Immature natural killer cell (primary cell): Measurements from ENCODE around the gene C2orf81. TPM values are rescaled to one million over a fixed set of nuclear protein-coding genes. Genes with fewer than 3 reads are reported as not detected.

Experiments used
- DNase-seq, 3 donors: peaks; one replicate each; pipeline ENCODE4 v3.0.0; 2022; ENCODE audit warnings: mixed read lengths in 1 of 3
- H3K27ac Mint-ChIP-seq, 6 donors: one replicate each; pipeline ENCODE4 v1.8.0; 2020; ENCODE audit warnings: mixed read lengths in 6 of 6, mild to moderate bottlenecking in 5 of 6, inconsistent platforms in 4 of 6, moderate library complexity in 3 of 6
- H3K27me3 Mint-ChIP-seq, 3 donors: one replicate each; pipeline ENCODE4 v1.8.0; 2020 to 2021; ENCODE audit warnings: low read depth in 3 of 3, mild to moderate bottlenecking in 3 of 3, mixed read lengths in 3 of 3, moderate library complexity in 3 of 3, inconsistent platforms in 1 of 3
- H3K36me3 Mint-ChIP-seq, 3 donors: one replicate each; pipeline ENCODE4 v1.8.0; 2020; ENCODE audit warnings: mixed read lengths in 3 of 3, inconsistent platforms in 2 of 3, mild to moderate bottlenecking in 2 of 3
- H3K4me1 Mint-ChIP-seq, 2 donors: one replicate each; pipeline ENCODE4 v1.8.0; 2020; ENCODE audit warnings: inconsistent platforms in 2 of 2, mild to moderate bottlenecking in 2 of 2, mixed read lengths in 2 of 2, moderate library complexity in 1 of 2
- H3K4me3 Mint-ChIP-seq, 5 donors: one replicate each; pipeline ENCODE4 v1.8.0; 2020; ENCODE audit warnings: mild to moderate bottlenecking in 5 of 5, mixed read lengths in 5 of 5, inconsistent platforms in 3 of 5, moderate library complexity in 3 of 5
- H3K9me3 Mint-ChIP-seq, 6 donors: one replicate each; pipeline ENCODE4 v1.8.0; 2020; ENCODE audit warnings: mild to moderate bottlenecking in 6 of 6, mixed read lengths in 6 of 6, inconsistent platforms in 4 of 6, moderate library complexity in 3 of 6
- polyA plus RNA-seq, 3 donors: library from polyadenylated mRNA; unstranded; fragments of 300-500 nt; fragmentation: Illumina TruSeq; gene quantifications; one replicate each; pipeline ENCODE4 v1.2.3, GENCODE V29; 2021

C2orf81 gene
- polyA plus RNA-seq, 3 donors from 2014 or later: 1.6 TPM; not detected in 1

DNA sequence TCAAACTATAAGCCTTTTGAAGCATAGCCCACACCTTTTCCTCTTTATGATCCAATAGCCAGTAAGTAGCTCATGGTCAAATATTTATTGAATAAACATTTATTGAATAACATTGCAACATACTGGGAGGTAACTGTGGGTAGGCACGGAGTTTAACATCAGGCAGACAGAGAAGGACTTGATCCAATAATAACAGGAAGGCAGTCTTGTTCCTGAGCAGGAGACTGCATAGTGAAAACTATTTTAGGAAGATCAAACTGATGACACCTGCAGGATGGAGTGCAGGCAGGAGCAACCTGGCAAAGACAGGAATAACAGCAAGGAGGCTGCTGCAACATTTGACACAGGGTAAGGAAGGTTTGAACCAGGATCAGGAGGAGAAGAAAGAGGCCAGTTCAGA lies 38.2 kb downstream of the C2orf81 start:
- Mint-ChIP-seq H3K36me3 (no peaks in the 10 kb centered on the region), H3K4me3 (no peak overlapping the region), H3K27me3 (peaks cover 0 to 6% (median 0%) of the 10 kb centered on the region in 3 donors), H3K4me1 (peaks cover 33 to 39% of the 10 kb centered on the region in 2 donors), H3K27ac (peak overlapping the region in 3 of 6 donors; percentile 6 to 45 (median 12)), H3K9me3 (no peaks in the 10 kb centered on the region)
- DNase-seq: no peak

- Mint-ChIP-seq H3K27me3 (peaks cover 0 to 6% (median 0%) of the 10 kb centered on the region in 3 donors), H3K36me3 (peaks cover 4 to 12% (median 7%) of the 10 kb centered on the region in 3 donors), H3K4me1 (peaks cover 47 to 54% of the 10 kb centered on the region in 2 donors), H3K9me3 (no peaks in the 10 kb centered on the region), H3K27ac (peak overlapping the region in 1 of 6 donors; percentile 33), H3K4me3 (no peak overlapping the region)
- no peak for DNase-seq
Observed at GRCh38 chr2:74381751-74382150, 39.7 kb downstream of the C2orf81 start.

DNA sequence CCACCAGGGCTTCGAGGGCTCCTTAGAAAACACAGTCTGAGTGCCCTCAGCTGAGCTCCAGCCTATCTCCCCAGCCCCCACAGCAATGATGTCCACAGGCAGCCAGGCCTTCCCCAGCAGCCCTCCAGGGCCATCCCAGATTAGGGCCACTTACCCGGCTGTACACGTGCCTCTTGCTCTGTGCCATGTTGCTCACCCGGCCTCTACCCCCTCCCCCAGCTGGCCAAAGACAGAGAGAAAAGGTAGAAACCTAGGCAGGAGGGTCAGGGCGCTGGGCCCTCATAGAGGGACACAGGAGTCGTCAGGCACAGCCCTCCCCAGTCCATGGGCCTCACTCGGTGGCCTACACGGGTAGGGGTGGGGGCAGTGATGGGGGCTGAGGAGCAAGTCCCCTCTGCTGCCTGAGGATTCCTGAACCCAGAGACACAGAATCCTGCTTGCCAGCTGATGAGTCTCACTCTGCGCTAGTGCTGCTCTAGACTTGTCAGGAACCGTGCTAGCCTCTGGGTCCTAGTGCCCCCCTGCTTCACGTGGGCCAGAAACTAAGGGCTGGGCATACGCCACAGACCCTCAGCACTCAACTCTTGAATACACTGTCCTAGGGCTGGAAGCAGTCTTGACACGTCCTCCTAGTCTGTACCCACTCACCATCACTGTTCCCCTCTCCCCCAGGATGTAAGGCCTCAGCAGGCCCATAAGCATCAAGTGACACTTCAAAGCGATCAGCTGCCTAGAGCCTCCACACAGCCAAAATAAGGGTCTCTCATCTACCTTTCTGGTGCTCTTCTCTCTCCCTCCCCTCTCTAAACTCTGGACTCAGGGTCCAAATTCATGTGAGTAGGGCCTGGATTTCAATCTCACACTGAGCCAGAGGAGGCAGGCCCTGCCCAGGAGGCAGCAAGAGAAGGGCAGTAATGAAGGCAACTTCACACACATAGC lies 41.3 kb downstream of the C2orf81 start, which contains the start of gene DCTN1:
TSS of gene DCTN1 (minus strand) at position 461 of the 939 bp plus-strand sequence. CDS start at position 187, 274 bp downstream.
- Mint-ChIP-seq H3K36me3 (peaks cover 4 to 20% (median 10%) of the 10 kb centered on the region in 3 donors), H3K27me3 (peaks cover 0 to 6% (median 0%) of the 10 kb centered on the region in 3 donors), H3K4me3 (peak within 1 kb of the TSS; percentile 41 to 72 (median 66)), H3K4me1 (peaks cover 57 to 70% of the 10 kb centered on the region in 2 donors), H3K9me3 (no peaks in the 10 kb centered on the region), H3K27ac (peak within 1 kb of the TSS in 5 of 6 donors; percentile 25 to 86 (median 63))
- peak in 2 of 3 donors; percentile 12 to 16 for DNase-seq

GRCh38 chr2:74378007-74378406 lies 43.4 kb downstream of the C2orf81 start:
- H3K27ac Mint-ChIP-seq: no peak overlapping the region

DNA sequence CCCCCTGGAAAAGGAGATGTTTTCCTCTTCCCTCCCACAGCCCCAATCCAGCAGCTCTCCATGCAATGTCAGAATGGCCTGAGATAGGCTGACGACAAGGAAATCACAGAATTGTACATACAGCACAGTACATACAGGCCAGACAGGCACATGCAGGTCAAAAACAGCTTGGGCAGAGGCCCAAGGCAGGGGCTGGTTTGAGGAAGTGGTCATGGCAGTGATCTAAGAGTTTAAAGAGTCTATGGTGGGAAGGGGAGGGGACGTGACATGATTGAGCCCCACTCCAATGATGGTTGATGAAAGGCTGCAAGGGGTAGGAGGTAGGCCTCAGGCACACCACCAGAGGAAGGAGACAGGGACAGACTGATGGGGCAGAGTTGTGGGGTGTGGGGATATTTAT lies 45.6 kb downstream of the C2orf81 start:
- DNase-seq: no peak
- peaks cover 4 to 29% (median 13%) of the 10 kb centered on the region in 3 donors for H3K36me3 Mint-ChIP-seq
- H3K4me3 Mint-ChIP-seq: no peak overlapping the region
- peak overlapping the region in 3 of 6 donors; percentile 21 to 88 (median 55) for H3K27ac Mint-ChIP-seq
- no peaks in the 10 kb centered on the region for H3K9me3 Mint-ChIP-seq
- H3K4me1 Mint-ChIP-seq: peaks cover 52 to 57% of the 10 kb centered on the region in 2 donors
- H3K27me3 Mint-ChIP-seq: peaks cover 0 to 4% (median 0%) of the 10 kb centered on the region in 3 donors

More at GRCh38 chr2:74378007-74378406, 43.4 kb downstream of the C2orf81 start:
- Mint-ChIP-seq H3K27me3 (peaks cover 0 to 6% (median 0%) of the 10 kb centered on the region in 3 donors), H3K4me3 (no peak overlapping the region), H3K4me1 (peaks cover 60 to 71% of the 10 kb centered on the region in 2 donors), H3K36me3 (peaks cover 4 to 20% (median 10%) of the 10 kb centered on the region in 3 donors), H3K9me3 (no peaks in the 10 kb centered on the region)
- no peak for DNase-seq

GRCh38 chr2:74374509-74375205 lies 46.8 kb downstream of the C2orf81 start:
- Mint-ChIP-seq H3K27me3 (peaks cover 0 to 2% (median 0%) of the 10 kb centered on the region in 3 donors), H3K27ac (no peak overlapping the region), H3K9me3 (no peaks in the 10 kb centered on the region), H3K36me3 (peaks cover 7 to 41% (median 25%) of the 10 kb centered on the region in 3 donors), H3K4me1 (peaks cover 40 to 45% of the 10 kb centered on the region in 2 donors), H3K4me3 (no peak overlapping the region)
- DNase-seq: no peak

DNA sequence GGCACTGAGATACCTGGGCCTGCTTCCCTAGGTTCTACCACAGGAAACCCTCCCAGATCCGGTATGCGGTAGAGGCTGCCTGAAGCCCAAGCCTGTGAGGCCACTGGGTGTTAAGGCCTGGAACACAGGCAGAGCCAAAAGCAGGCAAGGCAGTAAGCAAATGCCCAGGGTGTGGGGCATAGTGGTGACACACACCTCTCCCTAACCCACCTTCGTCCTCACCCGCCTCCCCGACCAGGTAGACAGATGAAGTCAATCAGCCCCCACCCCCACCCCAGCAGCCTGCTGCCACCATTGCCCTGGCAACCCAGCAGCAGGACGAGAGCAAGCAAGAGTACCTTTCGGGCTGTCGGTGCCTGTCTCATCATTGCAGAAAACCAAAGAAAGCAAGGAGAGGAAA lies 47.4 kb downstream of the C2orf81 start:
- no peak for DNase-seq
- H3K4me1 Mint-ChIP-seq: peaks cover 34 to 38% of the 10 kb centered on the region in 2 donors
- H3K27me3 Mint-ChIP-seq: peaks cover 0 to 2% (median 0%) of the 10 kb centered on the region in 3 donors
- no peaks in the 10 kb centered on the region for H3K9me3 Mint-ChIP-seq
- H3K36me3 Mint-ChIP-seq: peaks cover 7 to 44% (median 29%) of the 10 kb centered on the region in 3 donors
- no peak overlapping the region for H3K4me3 Mint-ChIP-seq
- H3K27ac Mint-ChIP-seq: no peak overlapping the region

GRCh38 chr2:74373221-74373676 lies 48.2 kb downstream of the C2orf81 start:
- H3K27ac Mint-ChIP-seq: peak overlapping the region in 1 of 6 donors; percentile 26
- no peak overlapping the region for H3K4me3 Mint-ChIP-seq
- H3K9me3 Mint-ChIP-seq: no peaks in the 10 kb centered on the region
- peaks cover 0 to 2% (median 0%) of the 10 kb centered on the region in 3 donors for H3K27me3 Mint-ChIP-seq
- H3K36me3 Mint-ChIP-seq: peaks cover 13 to 50% (median 36%) of the 10 kb centered on the region in 3 donors
- peaks cover 28 to 32% of the 10 kb centered on the region in 2 donors for H3K4me1 Mint-ChIP-seq
- DNase-seq: no peak

DNA sequence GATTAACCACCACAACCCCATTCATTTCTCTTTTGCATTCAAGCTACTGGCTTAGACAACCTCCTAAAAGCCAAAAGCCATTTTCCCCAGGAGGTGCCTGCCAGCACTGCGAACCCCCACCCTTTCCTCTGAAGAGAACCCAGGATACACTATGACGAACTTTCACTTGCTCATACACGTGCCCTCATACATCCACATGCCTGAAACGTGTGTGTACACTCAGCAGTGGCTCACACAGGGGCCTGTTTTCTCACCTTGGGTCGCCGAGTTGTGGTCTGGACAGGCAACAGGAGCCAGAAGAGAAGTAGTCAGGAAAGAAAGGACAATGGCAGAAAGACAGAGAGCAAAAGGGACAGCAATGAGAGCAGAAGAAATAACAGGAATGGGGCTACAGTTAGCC lies 48.7 kb downstream of the C2orf81 start:
- no peak for DNase-seq
- peaks cover 0 to 2% (median 0%) of the 10 kb centered on the region in 3 donors for H3K27me3 Mint-ChIP-seq
- H3K9me3 Mint-ChIP-seq: no peaks in the 10 kb centered on the region
- peaks cover 24 to 26% of the 10 kb centered on the region in 2 donors for H3K4me1 Mint-ChIP-seq
- peaks cover 14 to 50% (median 35%) of the 10 kb centered on the region in 3 donors for H3K36me3 Mint-ChIP-seq
- H3K27ac Mint-ChIP-seq: peak overlapping the region in 1 of 6 donors; percentile 67
- H3K4me3 Mint-ChIP-seq: no peak overlapping the region

DNA sequence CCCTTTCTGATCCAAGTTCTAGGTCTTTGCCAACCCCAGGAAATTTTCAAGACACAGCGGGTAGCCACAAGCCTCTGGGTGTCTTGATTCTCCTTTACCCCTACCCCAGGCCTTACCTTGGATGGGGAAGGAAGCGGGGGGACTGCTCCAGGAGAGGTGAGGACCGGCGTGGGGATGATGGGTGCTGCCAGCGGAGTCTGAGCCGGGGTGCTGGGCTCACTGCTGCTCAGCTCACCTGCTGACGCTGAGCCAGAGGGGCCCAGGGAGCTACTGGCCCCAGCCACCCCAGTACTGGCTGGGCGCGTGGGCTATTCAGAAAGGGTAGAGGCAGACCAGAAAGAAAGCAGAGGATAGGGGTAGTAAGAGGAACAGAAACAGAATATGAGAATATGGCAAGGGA lies 50.0 kb downstream of the C2orf81 start:
- peaks cover 11 to 14% of the 10 kb centered on the region in 2 donors for H3K4me1 Mint-ChIP-seq
- peaks cover 0 to 3% (median 0%) of the 10 kb centered on the region in 3 donors for H3K27me3 Mint-ChIP-seq
- peak overlapping the region in 1 of 6 donors; percentile 41 for H3K27ac Mint-ChIP-seq
- no peak overlapping the region for H3K4me3 Mint-ChIP-seq
- H3K9me3 Mint-ChIP-seq: no peaks in the 10 kb centered on the region
- H3K36me3 Mint-ChIP-seq: peaks cover 24 to 51% (median 37%) of the 10 kb centered on the region in 3 donors
- no peak for DNase-seq

GRCh38 chr2:74369976-74370375 lies 51.4 kb downstream of the C2orf81 start:
- Mint-ChIP-seq H3K4me3 (no peak overlapping the region), H3K27me3 (peaks cover 0 to 3% (median 3%) of the 10 kb centered on the region in 3 donors), H3K27ac (peak overlapping the region in 1 of 6 donors; percentile 31), H3K36me3 (peaks cover 31 to 61% (median 49%) of the 10 kb centered on the region in 3 donors), H3K9me3 (no peaks in the 10 kb centered on the region), H3K4me1 (peaks cover 0 to 4% of the 10 kb centered on the region in 2 donors)
- DNase-seq: no peak

DNA sequence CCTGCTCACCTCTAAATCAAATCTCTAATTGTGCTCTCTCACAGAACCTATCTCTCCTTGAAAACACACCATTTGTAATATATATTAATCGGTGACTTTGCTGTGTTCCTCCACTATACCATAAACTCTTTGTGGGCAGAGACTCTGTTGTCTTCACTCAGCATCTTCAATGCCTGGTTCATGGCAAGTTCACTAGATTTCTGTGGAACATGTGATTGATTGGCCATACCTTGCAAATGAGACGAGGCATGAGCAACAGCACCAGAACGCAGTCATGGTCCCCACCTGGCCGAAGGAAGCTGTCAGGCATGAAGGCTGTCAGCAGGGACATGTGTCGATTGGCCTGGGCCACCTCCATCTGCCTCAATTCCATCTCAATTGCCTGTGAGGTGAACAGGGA lies 52.9 kb downstream of the C2orf81 start:
- peaks cover 36 to 71% (median 57%) of the 10 kb centered on the region in 3 donors for H3K36me3 Mint-ChIP-seq

DNA sequence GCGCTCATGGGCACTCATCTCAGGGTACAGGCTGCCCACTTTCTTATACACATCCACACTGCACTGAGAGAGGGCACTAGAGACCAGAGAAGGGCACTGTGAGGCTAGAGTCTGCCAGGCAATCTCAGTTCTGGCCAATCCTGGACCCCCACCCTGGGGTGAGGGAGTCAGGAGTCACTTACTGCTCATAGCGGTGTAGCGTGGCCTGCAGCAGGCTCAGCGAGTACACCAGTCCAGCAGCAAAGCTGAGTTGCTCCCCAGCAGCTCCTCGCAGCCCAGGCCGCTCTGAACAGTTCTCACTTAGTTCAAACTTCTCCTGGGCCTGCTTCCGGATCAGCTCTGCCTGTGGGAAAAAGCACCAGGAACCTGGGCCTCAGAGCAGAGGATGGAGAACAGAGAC lies 53.6 kb downstream of the C2orf81 start:
- Mint-ChIP-seq H3K27ac (no peak overlapping the region), H3K4me1 (peaks cover 0 to 2% of the 10 kb centered on the region in 2 donors), H3K4me3 (no peak overlapping the region), H3K36me3 (peaks cover 36 to 74% (median 60%) of the 10 kb centered on the region in 3 donors), H3K27me3 (peaks cover 0 to 3% (median 3%) of the 10 kb centered on the region in 3 donors), H3K9me3 (no peaks in the 10 kb centered on the region)
- no peak for DNase-seq

More for the DNA sequence above, 52.9 kb downstream of the C2orf81 start:
- H3K4me1 Mint-ChIP-seq: peaks cover 0 to 2% of the 10 kb centered on the region in 2 donors
- peak overlapping the region in 1 of 6 donors; percentile 30 for H3K27ac Mint-ChIP-seq
- H3K27me3 Mint-ChIP-seq: peaks cover 0 to 3% (median 3%) of the 10 kb centered on the region in 3 donors
- no peak overlapping the region for H3K4me3 Mint-ChIP-seq
- DNase-seq: no peak
- no peaks in the 10 kb centered on the region for H3K9me3 Mint-ChIP-seq
